HepG2 (cell line): ENCODE data around the gene ASF1B. TPM values are rescaled to one million over a fixed set of nuclear protein-coding genes. Genes with fewer than 3 reads are reported as not detected.

ENCODE experiments used
- ESRRA ChIP-seq: sonication (generic); formaldehyde crosslinking; IDR thresholded peaks from 2 replicates; pipeline ENCODE4 v1.5.1; 2020; ENCODE audit warnings: mild to moderate bottlenecking, low read depth, missing genetic modification reagents
- FOXA1 ChIP-seq, 2 experiments: fragments of 450-650 bp in 1 of 2; sonication (generic) in 1 of 2; formaldehyde crosslinking in 1 of 2; IDR thresholded peaks; 2 replicates each; pipeline versions ENCODE4 v1.4.0 to v1.6.1; 2016 to 2020; ENCODE audit warnings: missing genetic modification reagents in 1 of 2
- FOXJ3 ChIP-seq: sonication (generic); formaldehyde crosslinking; IDR thresholded peaks from 2 replicates; pipeline ENCODE4 v1.4.0; 2020; ENCODE audit warnings: missing genetic modification reagents, mild to moderate bottlenecking, borderline replicate concordance
- HNF1B ChIP-seq: sonication (generic); formaldehyde crosslinking; IDR thresholded peaks from 2 replicates; pipeline ENCODE4 v1.5.1; 2020; ENCODE audit warnings: mild to moderate bottlenecking, moderate library complexity, missing genetic modification reagents
- PHB2 ChIP-seq: fragments of 450-650 bp; IDR thresholded peaks from 2 replicates; pipeline ENCODE4 v1.6.1; 2018; ENCODE audit not compliant: partially characterized antibody
- SP1 ChIP-seq, 2 experiments: fragments of 450-650 bp in 1 of 2; sonication (generic) in 1 of 2; formaldehyde crosslinking in 1 of 2; IDR thresholded peaks; 2 replicates each; pipeline versions ENCODE4 v1.4.0 to v1.6.1; 2016 to 2020; ENCODE audit warnings: missing genetic modification reagents in 1 of 2
- TAF1 ChIP-seq: sonication (generic); formaldehyde crosslinking; IDR thresholded peaks from 2 replicates; pipeline ENCODE4 v1.4.0; 2020; ENCODE audit warnings: missing genetic modification reagents
- TFDP1 ChIP-seq: IDR thresholded peaks from 2 replicates; pipeline ENCODE4 v1.6.1; 2016; ENCODE audit warnings: missing compliant biosample characterization, missing genetic modification reagents, borderline replicate concordance
- ZBTB1 ChIP-seq: sonication (generic); formaldehyde crosslinking; IDR thresholded peaks from 2 replicates; pipeline ENCODE4 v1.4.0; 2020; ENCODE audit warnings: missing genetic modification reagents, borderline replicate concordance
- ZBTB7B ChIP-seq: sonication (generic); formaldehyde crosslinking; IDR thresholded peaks from 2 replicates; pipeline ENCODE4 v1.4.0; 2020; ENCODE audit warnings: missing genetic modification reagents
- ZFP62 ChIP-seq: sonication (generic); formaldehyde crosslinking; IDR thresholded peaks from 2 replicates; pipeline ENCODE4 v1.4.0; 2020; ENCODE audit warnings: missing genetic modification reagents
- ZNF10 ChIP-seq: sonication (generic); formaldehyde crosslinking; IDR thresholded peaks from 2 replicates; pipeline ENCODE4 v1.4.0; 2020; ENCODE audit warnings: mild to moderate bottlenecking, low read depth, missing genetic modification reagents, borderline replicate concordance
- ZNF136 ChIP-seq: sonication (generic); formaldehyde crosslinking; IDR thresholded peaks from 2 replicates; pipeline ENCODE4 v1.8.1; 2022; ENCODE audit warnings: low read depth, mild to moderate bottlenecking, moderate library complexity, missing genetic modification reagents
- ZNF274 ChIP-seq: sonication (generic); formaldehyde crosslinking; IDR thresholded peaks from 2 replicates; pipeline ENCODE4 v1.5.1; 2020; ENCODE audit warnings: mild to moderate bottlenecking, missing genetic modification reagents
- ZNF430 ChIP-seq: sonication (generic); formaldehyde crosslinking; IDR thresholded peaks from 2 replicates; pipeline ENCODE4 v1.9.0; 2021; ENCODE audit warnings: mild to moderate bottlenecking, missing genetic modification reagents
- ZNF556 ChIP-seq: sonication (generic); formaldehyde crosslinking; IDR thresholded peaks from 2 replicates; pipeline ENCODE4 v1.4.0; 2020; ENCODE audit warnings: mild to moderate bottlenecking, missing genetic modification reagents, borderline replicate concordance
- ZNF749 ChIP-seq: sonication (generic); formaldehyde crosslinking; IDR thresholded peaks from 2 replicates; pipeline ENCODE4 v1.8.0; 2022; ENCODE audit warnings: mild to moderate bottlenecking, missing genetic modification reagents, moderate library complexity, borderline replicate concordance
- polyA plus RNA-seq, 8 experiments: library from polyadenylated mRNA; depleted of rRNA in 3 of 8; stranded (reverse) in 7 of 8; unstranded in 1 of 8; fragments of >200 nt; fragmentation: Illumina TruSeq in 4 of 8; extraction: Trizol in 4 of 8; gene quantifications; 2 replicates each; pipeline versions ENCODE4 v1.2.1 to v1.2.3, GENCODE V29; 2011 to 2016; ENCODE audit warnings: low read depth in 4 of 8, missing spikeins in 1 of 8, mixed read lengths in 1 of 8; ENCODE audit not compliant: insufficient read depth in 1 of 8
- total RNA-seq, 5 experiments: library from RNA; depleted of rRNA; stranded (reverse); fragments of >200 nt; fragmentation: Illumina TruSeq; extraction: Trizol; gene quantifications; 2 replicates each; pipeline ENCODE4 v1.2.3, GENCODE V29; 2016; ENCODE audit warnings: low read depth in 1 of 5
- TF ChIP-seq, protein P1 (sequence below): sonication (generic); formaldehyde crosslinking; conservative IDR thresholded peaks from 2 replicates; pipeline ENCODE4 v1.8.0; 2022; ENCODE audit warnings: low read depth, missing genetic modification reagents
- TF ChIP-seq, protein P2 (sequence below): sonication (generic); formaldehyde crosslinking; IDR thresholded peaks from 2 replicates; pipeline ENCODE4 v1.5.0; 2020; ENCODE audit warnings: mild to moderate bottlenecking, missing genetic modification reagents
- TF ChIP-seq, protein P3 (sequence below): sonication (generic); formaldehyde crosslinking; IDR thresholded peaks from 2 replicates; pipeline ENCODE4 v1.4.0; 2020; ENCODE audit warnings: missing genetic modification reagents

The ASF1B gene
- total and polyA plus RNA-seq, 2 of the 13 experiments (the other 11 are each of a cell fraction or from before 2014, with no cell fraction given) = 18.2 to 24.8 TPM

DNA sequence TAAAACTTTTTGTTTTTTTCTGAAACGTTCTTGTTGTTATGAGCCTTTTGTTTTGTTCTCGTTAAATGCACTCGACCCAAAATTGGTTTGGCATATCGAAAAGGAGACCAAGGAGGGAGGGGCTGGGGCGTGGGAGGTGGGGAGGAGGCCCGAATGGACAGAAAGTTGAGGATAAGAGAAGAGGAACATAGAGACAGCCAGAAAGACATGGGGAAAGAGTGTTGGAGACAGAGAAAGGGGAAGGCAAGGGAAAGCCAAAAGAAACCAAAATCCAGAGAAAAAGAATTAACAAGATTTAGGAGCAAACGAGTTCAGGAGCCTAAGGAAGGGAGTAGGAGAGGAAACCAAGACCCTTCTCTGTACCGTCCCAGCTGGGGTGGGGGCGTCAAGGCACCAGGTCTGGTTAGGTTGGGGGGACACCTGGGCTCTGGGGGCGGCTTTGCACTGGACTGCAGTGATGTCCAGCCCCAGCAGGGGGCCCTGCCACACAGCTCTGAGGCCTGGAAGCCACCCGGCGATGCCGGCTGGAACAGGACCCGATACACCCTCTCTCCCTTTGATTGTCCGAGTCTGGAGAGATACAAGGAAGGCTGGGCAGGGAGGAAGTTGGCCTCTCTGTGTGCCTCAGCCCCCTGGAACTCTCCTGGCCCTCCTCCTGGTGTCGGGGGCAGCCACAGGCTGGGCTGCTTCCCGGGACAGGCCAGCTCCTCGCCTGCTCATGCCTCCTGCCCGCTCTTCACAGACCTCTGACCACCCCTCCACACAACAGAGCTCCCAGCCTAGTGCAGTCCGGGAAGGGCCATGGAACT, 11.6 kb upstream of the ASF1B start (continued):
- TF ChIP-seq FOXJ3 (CRISPR knock-in tag) (no peak), ESRRA (no peak), ZNF749 (CRISPR knock-in tag) (no peak), ZFP62 (CRISPR knock-in tag) (no peak), ZBTB7B (peak; percentile 66; the same call in 1 of the 2 replicates), SP1 (IDR thresholded peaks at IDR 0.05) (no peak), SP1 (CRISPR knock-in tag; IDR thresholded peaks at IDR 0.05) (no peak), TFDP1 (CRISPR knock-in tag) (no peak), FOXA1 (IDR thresholded peaks at IDR 0.05) (no peak), FOXA1 (CRISPR knock-in tag; IDR thresholded peaks at IDR 0.05) (no peak), ZNF10 (CRISPR knock-in tag) (no peak), PHB2 (no peak), HNF1B (CRISPR knock-in tag) (no peak), TAF1 (CRISPR knock-in tag) (no peak), ZNF556 (CRISPR knock-in tag) (no peak), ZNF136 (CRISPR knock-in tag) (no peak), ZBTB1 (no peak), ZNF430 (0 out of 2 replicates have a peak, but pooled peaks have one; percentile 47), ZNF274 (CRISPR knock-in tag) (no peak)
- TF ChIP-seq, protein P1, sequence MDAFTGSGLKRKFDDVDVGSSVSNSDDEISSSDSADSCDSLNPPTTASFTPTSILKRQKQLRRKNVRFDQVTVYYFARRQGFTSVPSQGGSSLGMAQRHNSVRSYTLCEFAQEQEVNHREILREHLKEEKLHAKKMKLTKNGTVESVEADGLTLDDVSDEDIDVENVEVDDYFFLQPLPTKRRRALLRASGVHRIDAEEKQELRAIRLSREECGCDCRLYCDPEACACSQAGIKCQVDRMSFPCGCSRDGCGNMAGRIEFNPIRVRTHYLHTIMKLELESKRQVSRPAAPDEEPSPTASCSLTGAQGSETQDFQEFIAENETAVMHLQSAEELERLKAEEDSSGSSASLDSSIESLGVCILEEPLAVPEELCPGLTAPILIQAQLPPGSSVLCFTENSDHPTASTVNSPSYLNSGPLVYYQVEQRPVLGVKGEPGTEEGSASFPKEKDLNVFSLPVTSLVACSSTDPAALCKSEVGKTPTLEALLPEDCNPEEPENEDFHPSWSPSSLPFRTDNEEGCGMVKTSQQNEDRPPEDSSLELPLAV (CRISPR knock-in tag) = no peak
- TF ChIP-seq, protein P2, sequence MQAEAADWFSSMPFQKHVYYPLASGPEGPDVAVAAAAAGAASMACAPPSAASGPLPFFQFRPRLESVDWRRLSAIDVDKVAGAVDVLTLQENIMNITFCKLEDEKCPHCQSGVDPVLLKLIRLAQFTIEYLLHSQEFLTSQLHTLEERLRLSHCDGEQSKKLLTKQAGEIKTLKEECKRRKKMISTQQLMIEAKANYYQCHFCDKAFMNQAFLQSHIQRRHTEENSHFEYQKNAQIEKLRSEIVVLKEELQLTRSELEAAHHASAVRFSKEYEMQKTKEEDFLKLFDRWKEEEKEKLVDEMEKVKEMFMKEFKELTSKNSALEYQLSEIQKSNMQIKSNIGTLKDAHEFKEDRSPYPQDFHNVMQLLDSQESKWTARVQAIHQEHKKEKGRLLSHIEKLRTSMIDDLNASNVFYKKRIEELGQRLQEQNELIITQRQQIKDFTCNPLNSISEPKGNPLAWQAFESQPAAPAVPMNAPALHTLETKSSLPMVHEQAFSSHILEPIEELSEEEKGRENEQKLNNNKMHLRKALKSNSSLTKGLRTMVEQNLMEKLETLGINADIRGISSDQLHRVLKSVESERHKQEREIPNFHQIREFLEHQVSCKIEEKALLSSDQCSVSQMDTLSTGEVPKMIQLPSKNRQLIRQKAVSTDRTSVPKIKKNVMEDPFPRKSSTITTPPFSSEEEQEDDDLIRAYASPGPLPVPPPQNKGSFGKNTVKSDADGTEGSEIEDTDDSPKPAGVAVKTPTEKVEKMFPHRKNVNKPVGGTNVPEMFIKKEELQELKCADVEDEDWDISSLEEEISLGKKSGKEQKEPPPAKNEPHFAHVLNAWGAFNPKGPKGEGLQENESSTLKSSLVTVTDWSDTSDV (CRISPR knock-in tag) = 0 out of 2 replicates have a peak, but pooled peaks have one; percentile 39
- TF ChIP-seq, protein P3, sequence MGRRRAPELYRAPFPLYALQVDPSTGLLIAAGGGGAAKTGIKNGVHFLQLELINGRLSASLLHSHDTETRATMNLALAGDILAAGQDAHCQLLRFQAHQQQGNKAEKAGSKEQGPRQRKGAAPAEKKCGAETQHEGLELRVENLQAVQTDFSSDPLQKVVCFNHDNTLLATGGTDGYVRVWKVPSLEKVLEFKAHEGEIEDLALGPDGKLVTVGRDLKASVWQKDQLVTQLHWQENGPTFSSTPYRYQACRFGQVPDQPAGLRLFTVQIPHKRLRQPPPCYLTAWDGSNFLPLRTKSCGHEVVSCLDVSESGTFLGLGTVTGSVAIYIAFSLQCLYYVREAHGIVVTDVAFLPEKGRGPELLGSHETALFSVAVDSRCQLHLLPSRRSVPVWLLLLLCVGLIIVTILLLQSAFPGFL = no peak
